ENCODE results near the gene PPIA.

PPIA gene

DNA sequence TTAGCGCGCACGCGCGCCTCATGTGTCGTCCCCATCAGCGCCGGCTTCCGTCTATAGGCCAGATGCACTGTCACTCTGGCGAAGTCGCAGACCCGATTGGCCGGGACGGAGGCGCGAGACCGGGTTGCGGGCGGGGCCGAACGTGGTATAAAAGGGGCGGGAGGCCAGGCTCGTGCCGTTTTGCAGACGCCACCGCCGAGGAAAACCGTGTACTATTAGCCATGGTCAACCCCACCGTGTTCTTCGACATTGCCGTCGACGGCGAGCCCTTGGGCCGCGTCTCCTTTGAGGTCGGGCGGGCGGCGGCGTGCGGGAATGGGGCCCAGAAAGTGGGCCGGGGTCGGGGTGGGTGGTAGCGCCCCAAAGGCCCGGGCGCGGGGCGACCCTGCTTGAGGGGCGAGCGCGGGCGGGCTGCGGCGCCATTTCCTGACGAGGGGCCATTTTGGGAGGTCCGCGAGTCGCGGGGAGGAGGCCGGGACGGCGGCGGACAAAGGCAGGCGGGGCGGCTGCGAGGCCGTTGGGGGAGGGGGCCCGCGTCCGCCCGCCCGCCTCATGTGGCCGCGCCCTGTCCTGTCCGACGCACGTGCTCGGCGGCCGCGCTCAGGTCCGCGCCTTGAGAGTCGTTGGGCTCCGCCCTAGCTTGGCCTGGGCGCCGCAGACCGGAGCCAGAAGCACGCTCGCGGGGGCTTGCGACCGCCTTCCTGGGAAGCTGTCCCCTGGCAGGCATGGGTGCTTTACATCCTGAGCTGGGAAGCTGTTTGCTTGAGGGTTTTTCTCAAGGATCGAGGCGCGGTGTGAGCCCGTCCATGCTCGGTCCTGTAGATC, at the start of gene PPIA:
TSS of gene PPIA (plus strand) at position 178 of the 825 bp plus-strand sequence. CDS start at position 222, 44 bp downstream.
- Histone ChIP-seq H3K9me3 (ENCODE audit: control insufficient read depth, insufficient read depth, low read depth, low read length) (no peaks in the 10 kb centered on the region), H3K4me3 (ENCODE audit: low read depth, low read length) (peak within 1 kb of the TSS; percentile 85), H3K27ac (ENCODE audit: low read depth, low read length) (peak within 1 kb of the TSS; percentile 98), H3K36me3 (ENCODE audit: control insufficient read depth, insufficient read depth, low read length) (peaks cover 43% of the 10 kb centered on the region), H3K4me1 (ENCODE audit: control insufficient read depth, insufficient read depth, low read length) (0 out of 2 replicates have a peak, but pooled peaks cover 2% of the 10 kb centered on the region), H3K27me3 (ENCODE audit: control insufficient read depth, insufficient read depth, low read length) (no peaks in the 10 kb centered on the region), H3K9ac (ENCODE audit: low read length) (peak within 1 kb of the TSS; percentile 100)

GRCh38 chr7:44748045-44748947, 48.2 kb upstream of the PPIA start, which contains the start of gene ZMIZ2:
TSS of gene ZMIZ2 (plus strand) at chr7:44748847. CDS start at chr7:44756250, 7,403 bp downstream.
- Histone ChIP-seq H3K27me3 (ENCODE audit: control insufficient read depth, insufficient read depth, low read length) (no peaks in the 10 kb centered on the region), H3K4me1 (ENCODE audit: control insufficient read depth, insufficient read depth, low read length) (peaks cover 24% of the 10 kb centered on the region), H3K27ac (ENCODE audit: low read depth, low read length) (peak within 1 kb of the TSS; percentile 68; the same call in 1 of the 2 replicates), H3K9ac (ENCODE audit: low read length) (peak within 1 kb of the TSS; percentile 81), H3K9me3 (ENCODE audit: control insufficient read depth, insufficient read depth, low read depth, low read length) (no peaks in the 10 kb centered on the region), H3K4me3 (ENCODE audit: low read depth, low read length) (peak within 1 kb of the TSS; percentile 98), H3K36me3 (ENCODE audit: control insufficient read depth, insufficient read depth, low read length) (peaks cover 13% of the 10 kb centered on the region; the same call in 1 of the 2 replicates)

GRCh38 chr7:44748948-44749731, 47.3 kb upstream of the PPIA start:
- H3K9me3 ChIP-seq (ENCODE audit: control insufficient read depth, insufficient read depth, low read depth, low read length), result no peaks in the 10 kb centered on the region
- peaks cover 13% of the 10 kb centered on the region; the same call in 1 of the 2 replicates for H3K36me3 ChIP-seq (ENCODE audit: control insufficient read depth, insufficient read depth, low read length)
- H3K27ac ChIP-seq (ENCODE audit: low read depth, low read length), result peak overlapping the region; percentile 21; the same call in 1 of the 2 replicates
- peak overlapping the region; percentile 98 for H3K4me3 ChIP-seq (ENCODE audit: low read depth, low read length)
- peak overlapping the region; percentile 79 for H3K9ac ChIP-seq (ENCODE audit: low read length)
- no peaks in the 10 kb centered on the region for H3K27me3 ChIP-seq (ENCODE audit: control insufficient read depth, insufficient read depth, low read length)
- peaks cover 28% of the 10 kb centered on the region for H3K4me1 ChIP-seq (ENCODE audit: control insufficient read depth, insufficient read depth, low read length)

DNA sequence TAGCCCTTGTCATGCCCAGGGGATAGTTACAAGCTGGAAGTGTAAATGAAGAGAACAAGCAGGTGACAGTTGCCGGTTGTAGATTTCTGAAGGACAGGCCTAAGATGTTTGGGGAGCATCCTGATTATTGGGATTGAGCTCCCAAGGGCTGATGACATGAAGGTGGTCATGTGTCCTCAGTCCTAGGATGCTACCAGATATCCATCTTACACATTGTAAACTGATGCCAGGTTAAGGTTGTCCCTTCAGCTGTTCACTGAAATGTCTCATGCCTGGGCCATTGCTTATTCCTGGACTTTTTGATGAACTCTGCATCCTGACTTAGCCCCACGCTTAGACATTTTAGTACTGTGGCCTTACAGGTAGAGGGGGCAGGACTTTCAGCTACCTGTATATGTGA, 46.5 kb upstream of the PPIA start:
- Histone ChIP-seq H3K4me1 (ENCODE audit: control insufficient read depth, insufficient read depth, low read length) (peaks cover 29% of the 10 kb centered on the region), H3K9me3 (ENCODE audit: control insufficient read depth, insufficient read depth, low read depth, low read length) (no peaks in the 10 kb centered on the region), H3K9ac (ENCODE audit: low read length) (no peak overlapping the region), H3K36me3 (ENCODE audit: control insufficient read depth, insufficient read depth, low read length) (peaks cover 13% of the 10 kb centered on the region; the same call in 1 of the 2 replicates), H3K4me3 (ENCODE audit: low read depth, low read length) (peak overlapping the region; percentile 98), H3K27ac (ENCODE audit: low read depth, low read length) (no peak overlapping the region), H3K27me3 (ENCODE audit: control insufficient read depth, insufficient read depth, low read length) (no peaks in the 10 kb centered on the region)

GRCh38 chr7:44750424-44750823, 46.1 kb upstream of the PPIA start:
- Histone ChIP-seq H3K4me3 (ENCODE audit: low read depth, low read length) (peak overlapping the region; percentile 98; the same call in 1 of the 2 replicates), H3K36me3 (ENCODE audit: control insufficient read depth, insufficient read depth, low read length) (peaks cover 13% of the 10 kb centered on the region; the same call in 1 of the 2 replicates), H3K27me3 (ENCODE audit: control insufficient read depth, insufficient read depth, low read length) (no peaks in the 10 kb centered on the region), H3K4me1 (ENCODE audit: control insufficient read depth, insufficient read depth, low read length) (peaks cover 29% of the 10 kb centered on the region), H3K27ac (ENCODE audit: low read depth, low read length) (no peak overlapping the region), H3K9ac (ENCODE audit: low read length) (no peak overlapping the region), H3K9me3 (ENCODE audit: control insufficient read depth, insufficient read depth, low read depth, low read length) (no peaks in the 10 kb centered on the region)

DNA sequence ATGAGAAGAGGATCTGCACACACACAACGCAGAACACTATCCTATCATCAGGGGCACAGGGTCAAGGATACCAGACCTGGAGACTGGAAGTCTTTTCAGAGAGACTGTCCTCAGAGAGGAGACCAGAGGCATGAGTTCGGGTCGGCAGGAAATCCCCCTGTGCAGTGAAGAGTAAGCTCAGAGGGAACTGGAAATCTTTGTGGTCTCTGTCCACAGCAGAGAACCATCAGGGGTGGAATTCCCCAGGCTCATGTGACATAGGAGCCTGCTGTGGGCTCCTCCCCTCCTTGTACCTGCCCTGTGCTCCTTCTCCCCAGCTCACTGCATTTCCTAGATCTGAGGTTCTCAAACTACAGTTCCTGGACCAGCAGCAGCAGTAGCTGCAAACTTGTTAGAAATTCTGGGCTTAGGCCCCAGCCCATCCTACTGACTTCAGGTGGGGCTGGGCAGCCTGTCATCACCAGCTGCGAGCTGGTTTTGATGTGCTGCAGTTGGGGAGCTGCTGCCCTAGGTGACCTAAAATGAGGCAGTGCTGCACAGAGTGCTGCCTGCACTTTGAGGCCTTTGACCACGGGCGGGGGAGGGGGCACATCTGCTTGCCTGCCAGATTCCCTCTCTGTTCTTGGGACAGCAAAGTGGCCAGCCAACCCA, 45.4 kb upstream of the PPIA start:
- Histone ChIP-seq H3K27me3 (ENCODE audit: control insufficient read depth, insufficient read depth, low read length) (no peaks in the 10 kb centered on the region), H3K9ac (ENCODE audit: low read length) (no peak overlapping the region), H3K27ac (ENCODE audit: low read depth, low read length) (no peak overlapping the region), H3K4me1 (ENCODE audit: control insufficient read depth, insufficient read depth, low read length) (peaks cover 29% of the 10 kb centered on the region), H3K4me3 (ENCODE audit: low read depth, low read length) (0 out of 2 replicates have a peak overlapping the region, but pooled peaks have one; percentile 98), H3K36me3 (ENCODE audit: control insufficient read depth, insufficient read depth, low read length) (peaks cover 13% of the 10 kb centered on the region; the same call in 1 of the 2 replicates), H3K9me3 (ENCODE audit: control insufficient read depth, insufficient read depth, low read depth, low read length) (no peaks in the 10 kb centered on the region)

DNA sequence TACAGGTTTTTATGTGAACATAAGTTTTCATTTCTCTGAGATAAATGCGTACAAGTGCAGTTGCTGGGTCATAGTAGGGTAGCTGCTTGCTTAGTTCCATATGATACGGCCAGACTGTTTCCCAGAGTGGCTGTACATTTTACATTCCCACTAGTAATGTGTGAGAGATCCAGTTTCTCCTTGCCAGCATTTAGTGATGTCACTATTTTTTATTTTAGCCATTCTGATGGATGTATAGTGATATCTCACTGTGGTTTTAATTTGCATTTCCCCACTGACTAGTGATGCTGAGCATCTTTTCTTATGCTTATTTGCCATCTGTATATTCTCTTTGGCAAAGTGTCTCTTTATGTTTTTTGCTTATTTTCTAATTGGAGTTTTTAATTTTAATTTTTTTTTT, 43.7 kb upstream of the PPIA start:
- no peak overlapping the region for H3K27ac ChIP-seq (ENCODE audit: low read depth, low read length)
- H3K9me3 ChIP-seq (ENCODE audit: control insufficient read depth, insufficient read depth, low read depth, low read length), result no peaks in the 10 kb centered on the region
- no peaks in the 10 kb centered on the region for H3K27me3 ChIP-seq (ENCODE audit: control insufficient read depth, insufficient read depth, low read length)
- no peak overlapping the region for H3K9ac ChIP-seq (ENCODE audit: low read length)
- peaks cover 26% of the 10 kb centered on the region for H3K4me1 ChIP-seq (ENCODE audit: control insufficient read depth, insufficient read depth, low read length)
- peaks cover 28% of the 10 kb centered on the region for H3K36me3 ChIP-seq (ENCODE audit: control insufficient read depth, insufficient read depth, low read length)
- H3K4me3 ChIP-seq (ENCODE audit: low read depth, low read length), result no peak overlapping the region

DNA sequence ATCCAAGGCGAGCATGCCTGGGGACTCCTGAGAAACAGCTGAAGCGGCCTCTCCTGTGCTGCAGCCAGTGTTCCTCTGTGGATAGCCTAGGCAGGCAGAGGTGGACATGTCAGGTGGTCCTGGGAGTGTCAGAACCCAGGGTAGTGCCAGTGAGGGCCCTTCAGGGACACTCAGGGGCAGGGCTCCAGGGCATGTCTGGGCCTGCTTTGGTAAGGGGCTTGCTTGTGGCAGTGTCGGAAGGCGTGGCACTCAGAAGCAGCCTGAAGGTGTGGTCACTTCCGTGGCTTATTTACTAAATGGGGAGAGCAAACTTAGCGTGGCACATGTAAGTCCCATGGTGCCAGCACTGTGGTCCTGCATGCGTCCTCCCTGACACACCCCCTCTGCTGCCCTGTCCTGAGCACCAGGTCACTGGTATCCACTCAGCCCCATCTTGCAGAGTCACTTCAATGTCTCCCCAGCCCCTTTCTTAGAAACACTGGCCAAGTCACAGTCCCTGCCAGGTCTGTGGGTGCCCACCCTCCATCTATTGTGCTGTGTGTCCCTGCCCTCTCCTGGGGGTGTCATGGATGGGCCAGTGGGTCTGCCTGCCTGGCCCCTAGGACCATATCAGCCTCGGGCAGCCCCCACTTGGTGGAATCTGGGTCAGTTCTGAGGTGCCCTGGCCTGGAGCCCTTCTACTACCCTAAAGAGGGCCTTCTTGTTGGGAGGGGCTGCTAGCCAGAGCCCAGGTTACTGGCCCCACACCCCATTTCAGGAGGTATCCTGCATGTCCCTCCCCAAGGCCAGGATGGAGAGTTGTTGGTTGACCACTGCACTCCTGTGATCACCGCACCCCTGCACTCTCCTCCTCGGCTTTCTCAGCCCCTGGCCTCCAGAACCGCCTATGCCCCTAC, 41.4 kb upstream of the PPIA start:
- H3K27ac ChIP-seq (ENCODE audit: low read depth, low read length), result no peak overlapping the region
- H3K9me3 ChIP-seq (ENCODE audit: control insufficient read depth, insufficient read depth, low read depth, low read length), result no peaks in the 10 kb centered on the region
- H3K27me3 ChIP-seq (ENCODE audit: control insufficient read depth, insufficient read depth, low read length), result no peaks in the 10 kb centered on the region
- H3K4me1 ChIP-seq (ENCODE audit: control insufficient read depth, insufficient read depth, low read length), result peaks cover 18% of the 10 kb centered on the region
- H3K9ac ChIP-seq (ENCODE audit: low read length), result no peak overlapping the region
- no peak overlapping the region for H3K4me3 ChIP-seq (ENCODE audit: low read depth, low read length)
- H3K36me3 ChIP-seq (ENCODE audit: control insufficient read depth, insufficient read depth, low read length), result peaks cover 38% of the 10 kb centered on the region

DNA sequence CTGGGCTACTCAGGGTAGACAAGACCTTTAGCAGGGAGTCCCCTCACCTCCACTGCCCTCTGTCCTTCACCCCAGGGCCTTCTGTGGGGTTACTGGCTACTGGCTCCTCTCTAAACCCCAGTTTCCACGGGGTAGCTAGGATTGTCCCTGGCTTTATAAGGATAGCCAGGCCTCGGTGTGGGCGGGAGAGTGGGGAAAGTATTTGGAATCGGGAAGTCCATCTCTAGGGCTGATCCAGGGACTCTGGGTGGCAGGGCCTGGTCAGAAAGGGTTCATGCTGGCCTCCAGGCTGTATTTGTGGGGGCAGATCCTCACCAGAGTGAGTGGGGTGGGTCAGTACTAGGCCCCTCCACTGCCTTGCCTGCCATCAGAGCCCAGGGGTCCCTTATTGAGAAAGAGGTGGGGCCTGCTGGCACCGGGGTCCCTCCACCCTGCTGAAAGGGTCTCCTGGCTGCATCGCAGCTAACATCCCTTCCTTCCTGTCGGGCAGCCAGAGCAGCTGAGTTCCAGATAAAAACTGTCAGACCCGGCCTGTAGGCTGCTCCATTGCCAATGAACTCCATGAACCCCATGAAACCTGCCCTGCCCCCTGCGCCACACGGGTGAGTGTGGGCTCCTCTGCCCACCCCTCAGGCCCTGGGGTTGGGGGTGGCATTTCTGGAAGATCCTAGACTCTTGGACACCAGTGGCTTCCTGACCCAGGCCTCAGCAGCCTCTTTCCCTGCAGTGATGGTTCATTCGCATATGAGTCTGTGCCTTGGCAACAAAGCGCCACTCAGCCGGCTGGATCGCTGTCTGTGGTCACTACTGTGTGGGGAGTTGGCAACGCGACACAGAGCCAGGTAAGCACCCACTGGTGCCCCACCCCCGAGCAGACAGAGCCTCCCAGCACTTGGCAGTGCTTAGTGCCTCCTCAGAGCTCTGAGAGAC, 40.5 kb upstream of the PPIA start:
- Histone ChIP-seq H3K9me3 (ENCODE audit: control insufficient read depth, insufficient read depth, low read depth, low read length) (no peaks in the 10 kb centered on the region), H3K9ac (ENCODE audit: low read length) (no peak overlapping the region), H3K27me3 (ENCODE audit: control insufficient read depth, insufficient read depth, low read length) (no peaks in the 10 kb centered on the region), H3K27ac (ENCODE audit: low read depth, low read length) (no peak overlapping the region), H3K4me3 (ENCODE audit: low read depth, low read length) (no peak overlapping the region), H3K36me3 (ENCODE audit: control insufficient read depth, insufficient read depth, low read length) (peaks cover 39% of the 10 kb centered on the region), H3K4me1 (ENCODE audit: control insufficient read depth, insufficient read depth, low read length) (peaks cover 9% of the 10 kb centered on the region)

Measured in HUES6 (cell line).